MM.1S (cell line): ENCODE measurements around the gene MRPL2.

Experiments used
- DNase-seq: peaks from one replicate; pipeline ENCODE4 v3.0.0-alpha.2; 2015
- H2AFZ ChIP-seq: fragments of 300-600 bp; sonication (generic); 2 replicates; pipeline ENCODE4 v1.6.0; 2016; ENCODE audit warnings: antibody characterized with exemption, low read length
- H3F3A ChIP-seq: fragments of 300-600 bp; sonication (generic); 2 replicates; pipeline ENCODE4 v1.6.1; 2016; ENCODE audit warnings: mild to moderate bottlenecking, antibody characterized with exemption, low read length, moderate library complexity, mixed read lengths; ENCODE audit not compliant: insufficient read depth
- H3K27ac ChIP-seq: fragments of 300-600 bp; sonication (generic); 2 replicates; pipeline ENCODE4 v1.5.1; 2016; ENCODE audit warnings: mild to moderate bottlenecking, low read length
- H3K27me3 ChIP-seq: fragments of 300-600 bp; sonication (generic); replicated peaks from 2 replicates; pipeline ENCODE4 v1.6.0; 2016; ENCODE audit warnings: low read length; ENCODE audit not compliant: insufficient read depth
- H3K36me3 ChIP-seq: fragments of 300-600 bp; sonication (generic); replicated peaks from 2 replicates; pipeline ENCODE4 v1.6.1; 2016; ENCODE audit warnings: mild to moderate bottlenecking, low read length, mixed read lengths; ENCODE audit not compliant: insufficient read depth
- H3K4me1 ChIP-seq: fragments of 300-600 bp; sonication (generic); 2 replicates; pipeline ENCODE4 v1.6.1; 2016; ENCODE audit warnings: low read length, mixed read lengths
- H3K4me2 ChIP-seq: fragments of 300-600 bp; sonication (generic); 2 replicates; pipeline ENCODE4 v1.6.0; 2016; ENCODE audit warnings: low read depth, low read length
- H3K4me3 ChIP-seq: fragments of 300-600 bp; sonication (generic); 2 replicates; pipeline ENCODE4 v1.5.1; 2016; ENCODE audit warnings: low read length, mixed read lengths
- H3K79me2 ChIP-seq: fragments of 300-600 bp; sonication (generic); 2 replicates; pipeline ENCODE4 v1.6.1; 2016; ENCODE audit warnings: mixed run types, low read length, mixed read lengths
- H3K9ac ChIP-seq: fragments of 300-600 bp; sonication (generic); 2 replicates; pipeline ENCODE4 v1.6.1; 2016; ENCODE audit warnings: low read length, mixed read lengths
- H3K9me2 ChIP-seq: fragments of 300-600 bp; sonication (generic); replicated peaks from 2 replicates; pipeline ENCODE4 v1.6.1; 2016; ENCODE audit warnings: mild to moderate bottlenecking, low read length, mixed read lengths; ENCODE audit not compliant: insufficient read depth
- H3K9me3 ChIP-seq: fragments of 300-600 bp; sonication (generic); replicated peaks from 2 replicates; pipeline ENCODE4 v1.6.1; 2016; ENCODE audit warnings: mild to moderate bottlenecking, low read length, mixed read lengths; ENCODE audit not compliant: insufficient read depth
- H4K20me1 ChIP-seq: fragments of 300-600 bp; sonication (generic); 2 replicates; pipeline ENCODE4 v1.6.1; 2016; ENCODE audit warnings: mild to moderate bottlenecking, low read length, moderate library complexity, mixed read lengths; ENCODE audit not compliant: insufficient read depth
- CTCF ChIP-seq: fragments of 300-600 bp; sonication (generic); IDR thresholded peaks from 2 replicates; pipeline ENCODE4 v1.5.1; 2016; ENCODE audit warnings: antibody characterized with exemption, low read length, mixed read lengths
- EZH2 ChIP-seq: fragments of 300-600 bp; sonication (generic); optimal IDR thresholded peaks from 2 replicates; pipeline ENCODE3; 2017; ENCODE audit warnings: low read depth, mild to moderate bottlenecking, antibody characterized with exemption, low read length, mixed read lengths
- EZH2phosphoT487 ChIP-seq: fragments of 300-600 bp; sonication (generic); IDR thresholded peaks from 2 replicates; pipeline ENCODE4 v1.6.1; 2018; ENCODE audit warnings: antibody characterized with exemption, low read length

Gene MRPL2

GRCh38 chr6:43060034-43060754 lies 960 bp upstream of the MRPL2 start:
- no peaks in the 10 kb centered on the region for H3K9me2 ChIP-seq
- peaks cover 22% of the 10 kb centered on the region for H3K79me2 ChIP-seq
- H3K36me3 ChIP-seq = no peaks in the 10 kb centered on the region
- H3F3A ChIP-seq = no peaks in the 10 kb centered on the region
- no peak overlapping the region for H3K27ac ChIP-seq
- peak overlapping the region; percentile 74 for H3K4me3 ChIP-seq
- H3K9ac ChIP-seq = peak overlapping the region; percentile 69
- H3K9me3 ChIP-seq = no peaks in the 10 kb centered on the region
- no peak for DNase-seq
- no peaks in the 10 kb centered on the region for H3K27me3 ChIP-seq
- no peaks in the 10 kb centered on the region for H4K20me1 ChIP-seq
- peak overlapping the region; percentile 95 for H2AFZ ChIP-seq
- H3K4me2 ChIP-seq = peak overlapping the region; percentile 85
- TF ChIP-seq EZH2phosphoT487 (no peak), EZH2 (no peak), CTCF (no peak)
- peaks cover 9% of the 10 kb centered on the region for H3K4me1 ChIP-seq

- Histone ChIP-seq H3F3A (peaks cover 4% of the 10 kb centered on the region; the same call in 1 of the 2 replicates), H3K4me3 (peak overlapping the region; percentile 74), H3K27me3 (no peaks in the 10 kb centered on the region), H3K27ac (peak overlapping the region; percentile 36; the same call in 1 of the 2 replicates), H3K9me2 (no peaks in the 10 kb centered on the region), H3K79me2 (peaks cover 22% of the 10 kb centered on the region), H3K4me1 (peaks cover 11% of the 10 kb centered on the region), H3K9me3 (no peaks in the 10 kb centered on the region), H3K36me3 (no peaks in the 10 kb centered on the region), H3K4me2 (peak overlapping the region; percentile 77), H4K20me1 (no peaks in the 10 kb centered on the region), H3K9ac (peak overlapping the region; percentile 83), H2AFZ (no peak overlapping the region)
- DNase-seq = no peak
- TF ChIP-seq EZH2phosphoT487 (no peak), CTCF (no peak), EZH2 (no peak)
Observed at GRCh38 chr6:43058531-43058930, 703 bp downstream of the MRPL2 start.

- peaks cover 4% of the 10 kb centered on the region; the same call in 1 of the 2 replicates for H3F3A ChIP-seq
- no peaks in the 10 kb centered on the region for H3K9me2 ChIP-seq
- DNase-seq = no peak
- no peaks in the 10 kb centered on the region for H3K9me3 ChIP-seq
- TF ChIP-seq EZH2phosphoT487 = no peak
- TF ChIP-seq CTCF = no peak
- TF ChIP-seq EZH2 = no peak
- H3K36me3 ChIP-seq = no peaks in the 10 kb centered on the region
- no peak overlapping the region for H3K9ac ChIP-seq
- peaks cover 19% of the 10 kb centered on the region for H3K4me1 ChIP-seq
- no peaks in the 10 kb centered on the region for H4K20me1 ChIP-seq
- no peaks in the 10 kb centered on the region for H3K27me3 ChIP-seq
- no peak overlapping the region for H3K4me2 ChIP-seq
- no peak overlapping the region for H3K4me3 ChIP-seq
- H3K79me2 ChIP-seq = peaks cover 38% of the 10 kb centered on the region
- no peak overlapping the region for H2AFZ ChIP-seq
- no peak overlapping the region for H3K27ac ChIP-seq
Observed at GRCh38 chr6:43055966-43056365, 3.3 kb downstream of the MRPL2 start.
